ENCODE results near the gene PTPN14.

The PTPN14 gene

DNA sequence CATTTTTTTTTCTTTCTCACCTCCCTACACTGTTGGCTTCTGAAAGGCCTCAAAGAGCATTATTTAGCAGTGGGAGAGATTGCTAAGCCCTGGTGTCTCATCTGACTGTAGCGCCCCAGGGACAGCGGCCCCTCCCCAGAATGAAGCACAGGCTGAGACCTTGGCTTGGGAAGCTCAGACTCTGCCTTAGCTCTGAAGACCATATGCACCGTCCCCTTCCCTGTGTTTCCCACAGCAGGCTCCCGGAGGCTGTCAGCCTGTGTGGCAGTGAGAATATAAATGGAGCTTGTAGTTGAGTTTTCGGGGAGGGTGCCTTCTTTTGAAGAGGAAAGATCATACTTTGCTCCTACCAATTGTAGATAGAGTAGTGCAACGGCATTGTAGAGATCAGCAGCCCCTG, 245.1 kb downstream of the PTPN14 start:
- no peak overlapping the region for H3K4me3 ChIP-seq (ENCODE audit: low read depth, low read length)
- DNase-seq (ENCODE audit: low read depth) = no peak

DNA sequence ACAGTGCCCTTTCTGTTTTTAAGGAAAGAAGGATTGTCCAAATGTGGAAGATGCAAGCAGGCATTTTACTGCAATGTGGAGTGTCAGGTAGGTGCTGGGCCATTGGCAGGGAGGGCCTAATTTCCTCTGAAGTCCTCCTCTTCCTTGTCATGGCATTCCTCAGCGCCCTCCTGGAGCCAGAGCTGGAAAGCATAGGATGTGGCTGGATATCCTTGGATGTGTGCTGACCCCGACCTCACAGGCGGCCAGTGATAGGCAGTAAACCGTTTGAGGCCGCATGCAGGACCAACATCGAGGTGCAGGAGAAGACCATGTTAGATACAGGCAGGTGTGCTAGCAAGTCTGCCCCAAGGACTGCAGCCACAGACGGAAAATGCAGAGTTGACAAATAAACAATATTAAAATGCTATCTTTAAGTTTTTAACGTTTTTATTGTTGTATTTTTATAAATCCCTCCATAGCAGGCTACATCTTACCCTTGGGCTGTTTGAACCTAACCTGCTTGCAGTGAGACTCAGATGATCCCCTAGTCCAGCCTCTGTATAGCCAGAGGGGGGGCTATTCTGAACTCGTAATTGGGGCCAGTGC, 246.1 kb downstream of the PTPN14 start:
- no peak for DNase-seq (ENCODE audit: low read depth)
- no peak overlapping the region for H3K4me3 ChIP-seq (ENCODE audit: low read depth, low read length)

DNA sequence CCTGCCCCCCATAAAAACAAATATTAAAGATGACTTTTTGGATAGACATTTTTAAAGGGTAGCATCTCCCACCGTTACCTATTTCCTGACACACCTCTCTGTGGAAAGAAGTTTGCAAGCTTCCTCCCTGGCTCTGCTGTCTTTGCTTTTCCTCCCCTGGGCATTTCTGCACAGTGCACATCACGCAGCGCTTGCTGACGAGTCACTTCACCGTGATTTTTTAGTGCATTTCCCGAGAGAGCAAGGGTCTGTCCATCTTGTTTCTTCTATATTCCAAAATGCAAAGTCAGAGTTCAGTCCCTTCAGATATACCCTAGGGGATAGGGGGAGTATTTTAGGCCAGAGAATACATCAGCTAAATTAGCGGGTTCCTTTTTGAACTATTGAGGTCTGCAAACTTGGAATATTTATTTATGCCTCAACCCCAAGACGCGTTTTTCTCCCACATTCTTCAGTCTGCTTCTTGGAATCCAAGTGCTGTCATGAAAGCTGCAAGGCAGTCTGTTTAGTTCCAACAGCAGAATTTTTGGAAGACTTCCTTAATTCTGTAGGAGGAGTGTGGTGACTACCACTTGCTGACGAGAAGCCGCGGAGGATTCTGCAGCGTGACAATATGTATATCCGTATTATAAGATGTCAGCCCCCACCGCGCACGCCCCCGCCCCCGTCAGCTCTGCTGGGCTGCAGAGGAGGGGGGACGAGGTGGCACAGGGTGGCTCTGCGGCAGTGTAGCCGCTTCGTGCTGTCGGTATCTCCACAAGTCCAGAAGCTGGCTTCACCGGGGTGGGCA, 248.1 kb downstream of the PTPN14 start:
- no peak for DNase-seq (ENCODE audit: low read depth)
- no peak overlapping the region for H3K4me3 ChIP-seq (ENCODE audit: low read depth, low read length)

DNA sequence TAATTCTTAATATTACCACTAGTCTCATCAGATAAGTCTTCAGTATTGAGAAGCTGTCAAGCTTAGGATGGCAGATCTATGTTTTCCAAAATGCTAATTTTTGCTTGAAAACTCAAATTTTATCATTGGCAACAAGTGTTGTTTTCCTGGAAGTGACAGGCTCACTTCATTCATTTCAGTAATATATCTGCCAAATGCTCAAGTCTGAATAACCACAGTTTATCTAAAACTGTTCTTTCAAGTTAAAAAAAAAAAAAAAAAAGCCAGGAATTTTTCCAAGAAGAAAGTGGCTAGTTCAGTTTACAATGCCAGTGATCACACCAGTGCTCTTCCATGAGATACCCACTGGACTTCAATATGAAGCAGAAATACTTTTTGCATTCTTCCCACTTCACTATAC, 249.9 kb downstream of the PTPN14 start:
- no peak for DNase-seq (ENCODE audit: low read depth)
- H3K4me3 ChIP-seq (ENCODE audit: low read depth, low read length) = no peak overlapping the region

DNA sequence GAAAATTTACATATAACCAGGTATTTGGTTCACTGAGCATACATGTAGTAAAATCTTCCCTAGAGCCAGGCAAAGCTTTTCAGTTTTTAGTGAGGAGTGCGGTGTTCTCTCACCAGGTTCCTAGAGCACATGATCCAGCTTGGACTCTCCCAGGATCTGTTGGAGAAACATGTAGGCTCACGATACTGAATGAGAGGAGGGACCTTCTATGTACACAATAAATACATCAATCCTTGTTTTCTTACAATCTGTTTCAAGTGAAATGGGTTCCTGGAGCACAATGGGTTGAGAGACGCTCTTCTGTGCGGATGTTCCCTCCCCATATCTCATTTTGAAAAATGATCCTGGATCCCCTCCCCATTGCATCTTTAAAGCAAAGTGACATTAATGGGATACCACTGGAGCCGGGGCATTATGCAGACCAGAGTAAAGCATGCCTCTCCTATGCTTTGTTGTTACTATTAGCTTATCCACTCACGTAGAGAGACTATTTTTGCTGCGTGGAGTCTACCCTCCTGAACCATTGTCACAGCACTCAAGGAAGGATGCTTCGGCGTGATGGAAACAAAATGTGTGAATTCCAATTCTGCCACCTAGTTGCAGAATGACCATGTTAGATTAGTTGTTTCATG, 251.1 kb downstream of the PTPN14 start:
- DNase-seq (ENCODE audit: low read depth) = no peak
- H3K4me3 ChIP-seq (ENCODE audit: low read depth, low read length) = no peak overlapping the region

Measured in skeletal muscle cell (primary cell).